ENCODE data around the gene XIRP2.

GRCh38 chr2:166900700-166901099 lies 12.4 kb downstream of the XIRP2 start:
- TF ChIP-seq CTCF (IDR thresholded peaks at IDR 0.05) (peak in 1 of 4 donors; percentile 7), POLR2A (IDR thresholded peaks at IDR 0.05) (no peak)
